IPS-18a (cell line): ENCODE measurements around the gene KREMEN2.

Source experiments
- H3K27ac ChIP-seq: one replicate; pipeline ENCODE4 v1.5.1; 2013; ENCODE audit warnings: low read length
- H3K27me3 ChIP-seq: one replicate; pipeline ENCODE4 v1.6.1; 2013; ENCODE audit warnings: mild to moderate bottlenecking, low read length; ENCODE audit not compliant: control insufficient read depth, insufficient read depth
- H3K36me3 ChIP-seq: one replicate; pipeline ENCODE4 v1.6.1; 2013; ENCODE audit warnings: low read depth, low read length; ENCODE audit not compliant: control insufficient read depth
- H3K4me1 ChIP-seq: one replicate; pipeline ENCODE4 v1.6.1; 2013; ENCODE audit warnings: low read depth, low read length; ENCODE audit not compliant: control insufficient read depth
- H3K4me3 ChIP-seq: one replicate; pipeline ENCODE4 v1.5.1; 2013; ENCODE audit warnings: low read length
- H3K9ac ChIP-seq: one replicate; pipeline ENCODE4 v1.6.1; 2013; ENCODE audit warnings: mild to moderate bottlenecking, low read length, moderate library complexity
- H3K9me3 ChIP-seq: one replicate; pipeline ENCODE4 v1.6.1; 2013; ENCODE audit warnings: low read depth, low read length; ENCODE audit not compliant: control insufficient read depth

Gene KREMEN2

GRCh38 chr16:2955779-2956578 lies 8.1 kb upstream of the KREMEN2 start:
- Histone ChIP-seq H3K27me3 (no peaks in the 10 kb centered on the region), H3K4me3 (no peak overlapping the region), H3K9me3 (no peaks in the 10 kb centered on the region), H3K9ac (no peak overlapping the region), H3K27ac (no peak overlapping the region), H3K4me1 (peaks cover 9% of the 10 kb centered on the region), H3K36me3 (no peaks in the 10 kb centered on the region)

GRCh38 chr16:2956579-2956956 lies 7.5 kb upstream of the KREMEN2 start:
- Histone ChIP-seq H3K9ac (no peak overlapping the region), H3K27ac (no peak overlapping the region), H3K36me3 (no peaks in the 10 kb centered on the region), H3K27me3 (no peaks in the 10 kb centered on the region), H3K4me3 (no peak overlapping the region), H3K4me1 (peaks cover 9% of the 10 kb centered on the region), H3K9me3 (no peaks in the 10 kb centered on the region)

- peaks cover 14% of the 10 kb centered on the region for H3K27me3 ChIP-seq
- no peaks in the 10 kb centered on the region for H3K36me3 ChIP-seq
- H3K4me3 ChIP-seq: no peak overlapping the region
- H3K27ac ChIP-seq: no peak overlapping the region
- no peaks in the 10 kb centered on the region for H3K9me3 ChIP-seq
- no peak overlapping the region for H3K9ac ChIP-seq
- H3K4me1 ChIP-seq: peaks cover 19% of the 10 kb centered on the region
These were observed 4.9 kb upstream of the KREMEN2 start for GRCh38 chr16:2959206-2959605.

GRCh38 chr16:2960183-2961010 lies 3.7 kb upstream of the KREMEN2 start:
- H3K4me3 ChIP-seq: no peak overlapping the region
- peaks cover 20% of the 10 kb centered on the region for H3K27me3 ChIP-seq
- no peaks in the 10 kb centered on the region for H3K36me3 ChIP-seq
- no peaks in the 10 kb centered on the region for H3K9me3 ChIP-seq
- no peak overlapping the region for H3K27ac ChIP-seq
- peaks cover 19% of the 10 kb centered on the region for H3K4me1 ChIP-seq
- no peak overlapping the region for H3K9ac ChIP-seq

GRCh38 chr16:2962334-2963073 lies 1.6 kb upstream of the KREMEN2 start:
- peaks cover 10% of the 10 kb centered on the region for H3K4me1 ChIP-seq
- no peak overlapping the region for H3K9ac ChIP-seq
- no peaks in the 10 kb centered on the region for H3K36me3 ChIP-seq
- no peak overlapping the region for H3K27ac ChIP-seq
- H3K4me3 ChIP-seq: peak overlapping the region; percentile 75
- H3K9me3 ChIP-seq: no peaks in the 10 kb centered on the region
- H3K27me3 ChIP-seq: peaks cover 40% of the 10 kb centered on the region

- peaks cover 47% of the 10 kb centered on the region for H3K27me3 ChIP-seq
- no peaks in the 10 kb centered on the region for H3K36me3 ChIP-seq
- H3K4me1 ChIP-seq: peaks cover 11% of the 10 kb centered on the region
- peak overlapping the region; percentile 24 for H3K27ac ChIP-seq
- H3K9ac ChIP-seq: peak overlapping the region; percentile 54
- no peaks in the 10 kb centered on the region for H3K9me3 ChIP-seq
- H3K4me3 ChIP-seq: peak overlapping the region; percentile 75
These were observed 877 bp upstream of the KREMEN2 start for GRCh38 chr16:2963074-2963722.

- Histone ChIP-seq H3K4me1 (peaks cover 17% of the 10 kb centered on the region), H3K9me3 (no peaks in the 10 kb centered on the region), H3K4me3 (peak overlapping the region; percentile 75), H3K9ac (peak overlapping the region; percentile 54), H3K36me3 (no peaks in the 10 kb centered on the region), H3K27ac (no peak overlapping the region), H3K27me3 (peaks cover 52% of the 10 kb centered on the region)
These were observed 631 bp downstream of the KREMEN2 start for GRCh38 chr16:2964475-2965336.

- Histone ChIP-seq H3K36me3 (no peaks in the 10 kb centered on the region), H3K4me1 (peaks cover 17% of the 10 kb centered on the region), H3K27ac (no peak overlapping the region), H3K9ac (no peak overlapping the region), H3K27me3 (peaks cover 52% of the 10 kb centered on the region), H3K4me3 (no peak overlapping the region), H3K9me3 (no peaks in the 10 kb centered on the region)
These were observed 2.1 kb downstream of the KREMEN2 start for GRCh38 chr16:2966043-2966807.

GRCh38 chr16:2966808-2967191 lies 2.7 kb downstream of the KREMEN2 start:
- Histone ChIP-seq H3K9me3 (no peaks in the 10 kb centered on the region), H3K27me3 (peaks cover 52% of the 10 kb centered on the region), H3K27ac (no peak overlapping the region), H3K4me3 (no peak overlapping the region), H3K9ac (no peak overlapping the region), H3K36me3 (peaks cover under 1% of the 10 kb centered on the region), H3K4me1 (peaks cover 17% of the 10 kb centered on the region)

- H3K4me1 ChIP-seq: peaks cover 14% of the 10 kb centered on the region
- peaks cover 48% of the 10 kb centered on the region for H3K27me3 ChIP-seq
- H3K9ac ChIP-seq: no peak overlapping the region
- no peaks in the 10 kb centered on the region for H3K9me3 ChIP-seq
- no peak overlapping the region for H3K4me3 ChIP-seq
- H3K36me3 ChIP-seq: peaks cover 4% of the 10 kb centered on the region
- H3K27ac ChIP-seq: no peak overlapping the region
These were observed 3.1 kb downstream of the KREMEN2 start for GRCh38 chr16:2967211-2967631.
